GM20000 (cell line): ENCODE results near the gene HOXB5.
A peak's percentile ranks its signal among the peaks of the same experiment; 100 is the strongest.

ENCODE experiments used
- DNase-seq: peaks from one replicate; pipeline ENCODE4 v3.0.0; 2012; ENCODE audit warnings: low spot score
- CTCF ChIP-seq: IDR thresholded peaks from 2 replicates; pipeline ENCODE4 v1.5.1; 2012; ENCODE audit warnings: mild to moderate bottlenecking, control low read depth; ENCODE audit errors: extremely low read depth, missing control alignments

Gene HOXB5

GRCh38 chr17:48616717-48617470 is 23.3 kb upstream of the HOXB5 start:
- no peak for DNase-seq
- TF ChIP-seq CTCF: no peak

GRCh38 chr17:48615963-48616716 is 22.6 kb upstream of the HOXB5 start:
- DNase-seq: no peak
- no peak for TF ChIP-seq CTCF

DNA sequence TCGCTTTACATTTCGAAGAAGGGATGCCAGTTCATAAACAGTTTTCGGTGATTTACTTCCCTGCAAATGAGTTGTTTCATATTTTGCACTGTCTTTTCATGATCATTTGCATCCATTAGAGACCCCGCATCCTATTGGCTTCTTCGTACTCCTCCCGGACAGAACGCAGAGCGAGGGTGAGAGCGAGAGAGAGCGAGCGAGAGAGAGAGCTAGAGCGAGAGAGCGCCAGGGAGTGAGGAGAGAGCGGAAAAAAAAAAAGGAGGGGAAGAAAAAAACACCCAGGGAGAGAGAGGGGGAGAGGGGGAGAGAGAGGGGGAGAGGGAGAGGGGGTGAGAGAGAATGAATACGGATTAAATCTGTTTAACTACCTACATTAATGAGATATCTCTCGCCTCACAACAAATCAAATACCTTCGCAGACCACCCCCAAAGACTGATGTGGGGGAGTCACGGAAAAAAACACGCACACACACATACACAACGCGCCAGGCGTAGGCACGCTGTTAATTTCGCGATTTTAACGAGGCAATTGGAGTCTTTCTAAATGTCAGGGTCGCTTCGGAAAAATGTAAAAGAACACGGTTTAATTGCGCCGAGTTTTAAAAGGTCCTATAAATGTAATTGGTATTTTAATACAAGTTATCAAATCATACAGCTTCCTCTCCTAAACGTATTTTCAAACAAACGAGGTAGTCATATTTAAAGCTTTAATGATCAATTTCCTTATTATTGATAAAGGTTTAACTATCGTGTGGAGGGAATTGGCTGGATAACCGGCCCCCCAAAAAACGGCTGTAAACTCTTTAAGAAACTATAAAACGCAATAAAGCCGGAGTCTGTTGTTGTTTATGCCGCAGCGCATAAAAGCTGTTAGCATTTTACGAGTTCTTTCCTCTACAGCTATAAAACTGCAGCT is 21.7 kb upstream of the HOXB5 start, which contains the start of gene HOXB8:
Gene HOXB8, minus strand, starts transcription at position 246 of the 916 bp plus-strand sequence. CDS start 588 bp downstream, outside the sequence.
- DNase-seq: no peak
- no peak for TF ChIP-seq CTCF

- DNase-seq: no peak
- TF ChIP-seq CTCF: no peak
These were observed 20.5 kb upstream of the HOXB5 start for GRCh38 chr17:48613862-48614694.

DNA sequence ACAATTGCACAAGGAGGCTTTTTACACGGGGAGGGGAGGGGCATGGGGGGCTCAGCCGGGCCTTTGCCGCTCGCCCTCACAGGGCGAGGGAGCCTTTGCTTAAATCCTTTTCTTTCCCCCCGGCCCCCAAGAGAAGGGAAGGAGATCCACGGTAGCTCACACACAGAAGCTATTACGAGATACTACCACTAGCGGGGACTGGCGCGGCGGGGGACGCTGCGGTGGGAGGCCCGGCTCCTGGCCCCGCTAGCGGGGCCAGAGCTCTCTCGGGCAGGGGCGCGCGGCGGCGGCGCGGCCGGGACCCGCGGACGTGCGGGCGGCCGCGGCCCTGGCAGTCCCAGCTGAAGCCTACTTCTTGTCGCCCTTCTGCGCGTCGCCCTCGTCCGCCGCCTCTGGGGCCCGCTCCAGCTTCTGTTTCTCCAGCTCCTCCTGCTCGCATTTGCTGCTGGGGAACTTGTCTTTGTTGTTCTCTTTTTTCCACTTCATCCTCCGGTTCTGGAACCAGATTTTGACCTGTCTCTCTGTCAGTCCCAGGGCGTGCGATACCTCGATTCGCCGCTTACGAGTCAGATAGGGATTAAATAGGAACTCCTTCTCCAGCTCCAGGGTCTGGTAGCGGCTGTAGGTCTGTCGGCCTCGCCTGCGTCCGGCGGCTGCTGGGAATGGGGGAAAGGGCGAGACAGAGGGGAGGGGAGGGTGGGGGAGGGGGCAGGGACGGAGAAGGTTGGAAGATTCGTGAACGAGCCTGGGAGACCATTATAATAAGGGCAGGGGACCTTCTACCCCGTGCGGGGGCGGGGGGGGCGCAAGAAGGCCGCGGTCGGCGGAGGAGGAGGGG is 19.5 kb upstream of the HOXB5 start:
- peak; percentile 84 for DNase-seq
- no peak for TF ChIP-seq CTCF

DNA sequence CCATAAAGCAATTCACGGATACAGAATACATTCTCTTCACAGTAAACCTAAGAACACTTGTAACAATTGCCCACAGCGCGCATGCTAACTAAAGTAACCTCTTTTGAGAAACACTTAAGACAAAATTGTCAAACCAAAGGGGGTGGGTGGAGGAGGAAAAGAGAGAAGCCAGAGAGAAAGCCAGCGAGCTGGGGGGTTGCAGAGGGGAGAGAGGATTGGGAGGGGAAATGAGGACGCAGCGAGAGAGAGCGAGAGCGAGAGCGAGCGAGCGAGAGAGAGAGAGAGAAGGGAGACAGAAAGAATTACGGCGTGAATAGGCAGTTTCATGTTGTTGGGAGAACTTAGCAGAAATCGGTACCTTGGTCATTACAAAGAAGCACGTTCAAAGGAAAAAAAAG is 18.9 kb upstream of the HOXB5 start:
- DNase-seq: no peak
- no peak for TF ChIP-seq CTCF
